Activated T-cell treated with anti-CD3 and anti-CD28 coated beads, Interleukin-2, amount 50 U/mL, for 48 hours (primary cell): ENCODE data around the gene PPM1G.
"Not testable (repeated sequence)": the region's sequence is repeated elsewhere in the genome, so short reads cannot be mapped to it uniquely, and the experiment has no call there.

ENCODE experiments used
- DNase-seq, 2 experiments: peaks; one replicate each; pipeline ENCODE4 v3.0.0-alpha.2; 2020

Gene PPM1G

DNA sequence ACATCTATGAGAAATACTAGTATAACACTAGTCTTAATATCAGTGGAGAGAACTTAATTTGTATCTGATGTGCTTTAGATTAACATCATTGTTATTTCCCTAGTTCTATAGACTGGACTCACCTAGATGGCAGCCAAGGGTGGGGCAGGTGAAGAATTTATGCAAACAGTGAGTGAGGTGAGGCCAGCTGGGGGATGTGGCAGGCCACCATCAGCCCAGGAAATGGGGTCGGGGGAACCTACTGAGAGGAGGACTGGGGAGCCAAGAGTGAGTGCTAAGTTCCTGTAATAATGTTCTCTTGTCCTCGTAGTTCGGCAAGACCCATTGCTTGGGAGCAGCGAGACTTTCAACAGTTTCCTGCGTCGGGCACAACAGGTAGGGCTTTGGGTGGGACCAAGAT is 36.5 kb downstream of the PPM1G start:
- DNase-seq, result no peak

DNA sequence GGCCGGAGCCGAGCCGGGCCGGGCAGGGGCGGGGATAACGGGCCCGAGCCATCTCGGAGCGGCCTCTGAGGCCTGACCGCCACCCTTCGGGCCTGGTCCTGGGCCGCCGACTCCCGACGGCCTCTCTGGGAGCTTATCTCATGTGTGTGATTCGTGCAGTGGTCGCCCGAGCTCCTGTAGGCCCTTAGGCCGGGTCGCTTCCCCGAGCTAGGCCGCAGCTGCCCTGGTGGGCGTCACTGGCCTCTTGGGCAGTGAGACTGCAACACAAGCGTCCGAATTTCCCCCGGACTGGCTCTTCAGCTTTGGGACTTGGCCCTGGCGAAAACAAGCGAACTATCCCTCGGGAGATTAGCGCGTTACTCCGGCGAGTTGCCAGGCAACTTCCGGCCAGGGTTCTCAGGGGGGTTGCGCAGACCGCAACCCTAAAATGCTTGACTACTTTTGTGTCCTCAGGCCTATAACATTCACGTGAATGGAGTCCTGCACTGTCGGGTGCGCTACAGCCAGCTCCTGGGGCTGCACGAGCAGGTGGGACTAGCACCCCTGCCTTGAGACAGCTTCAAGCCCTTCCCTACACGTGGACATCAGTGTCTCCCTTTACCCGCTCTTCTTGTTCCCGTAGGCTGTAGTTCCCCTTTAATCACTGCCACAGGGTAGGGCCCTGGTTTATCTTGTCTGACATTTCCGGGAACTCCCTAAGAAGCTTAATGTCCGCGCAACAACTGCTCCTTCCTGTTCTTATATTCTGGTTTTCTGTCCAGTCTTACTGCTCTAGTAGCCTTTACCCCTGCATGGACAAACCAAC is 38.4 kb downstream of the PPM1G start:
- peak; percentile 63 to 70 for DNase-seq

DNA sequence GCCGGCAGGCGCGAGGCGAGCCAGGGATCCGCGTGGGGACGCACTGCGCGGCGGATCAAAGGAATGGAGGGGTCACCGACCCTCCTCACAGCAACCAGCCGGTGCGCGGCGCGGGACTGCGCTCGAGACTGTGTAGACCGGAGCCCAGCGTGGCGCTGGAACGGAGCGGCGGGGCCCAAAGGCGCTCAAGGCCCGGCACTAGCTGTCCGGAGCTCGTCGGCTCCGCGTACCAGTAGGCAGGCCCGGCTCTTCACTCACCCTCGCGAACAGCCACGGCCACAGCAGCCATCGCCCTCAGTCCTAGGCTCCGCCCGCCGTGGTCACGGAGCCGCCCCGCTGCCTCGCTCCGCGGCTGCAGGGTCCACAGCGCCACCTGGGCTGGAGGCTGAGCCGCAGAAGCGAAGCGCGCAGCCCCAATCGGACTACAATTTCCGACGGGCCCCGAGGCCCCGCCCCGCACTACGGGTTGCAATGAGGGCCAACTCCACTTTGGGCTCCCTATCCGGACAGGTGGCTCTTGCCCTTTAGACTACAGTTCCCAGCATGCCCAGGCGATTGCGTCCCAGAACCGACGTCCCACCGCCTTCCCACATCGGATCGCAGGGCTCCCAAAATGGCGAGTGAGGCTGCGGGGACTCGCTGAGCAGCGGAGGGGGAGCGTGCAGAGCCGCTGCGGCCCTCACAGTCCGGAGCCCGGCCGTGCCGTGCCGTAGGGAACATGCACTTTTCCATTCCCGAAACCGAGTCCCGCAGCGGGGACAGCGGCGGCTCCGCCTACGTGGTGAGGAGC is 39.2 kb downstream of the PPM1G start, which contains the start of the genes EIF2B4 and SNX17:
TSS of gene EIF2B4 (minus strand) at position 313 of the 790 bp plus-strand sequence. CDS start at position 289, 24 bp downstream.
TSS of gene SNX17 (plus strand) at position 591 of the 790 bp plus-strand sequence. CDS start at position 719, 128 bp downstream.
- DNase-seq, result peak; percentile 99 to 100

DNA sequence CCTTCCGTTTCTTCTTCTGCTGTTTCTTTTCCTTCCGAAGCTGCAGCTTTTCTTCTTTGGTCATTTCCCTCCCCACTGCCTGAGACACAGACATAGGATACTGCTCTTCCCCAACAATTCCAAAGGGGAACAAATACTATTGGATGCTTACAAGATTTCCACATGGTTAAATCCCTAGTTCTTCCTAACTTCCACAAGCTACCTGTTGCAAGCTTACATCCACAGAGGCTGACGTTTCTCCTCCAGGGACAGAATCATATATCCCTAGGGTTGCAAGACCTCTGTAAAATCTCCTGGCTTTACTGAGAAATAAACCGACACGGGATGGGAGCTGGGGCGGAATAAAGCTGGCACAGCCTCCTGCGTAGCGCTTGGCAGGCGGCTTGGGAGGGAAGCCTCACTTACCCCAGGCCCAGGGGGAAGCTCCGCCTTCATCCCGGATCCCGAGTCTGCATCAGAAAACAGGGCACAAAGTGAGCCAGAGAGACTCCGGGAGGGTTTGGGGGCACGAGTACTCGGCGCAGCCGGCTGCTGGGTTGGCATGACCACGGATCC is 39.8 kb downstream of the PPM1G start:
- no peak for DNase-seq

DNA sequence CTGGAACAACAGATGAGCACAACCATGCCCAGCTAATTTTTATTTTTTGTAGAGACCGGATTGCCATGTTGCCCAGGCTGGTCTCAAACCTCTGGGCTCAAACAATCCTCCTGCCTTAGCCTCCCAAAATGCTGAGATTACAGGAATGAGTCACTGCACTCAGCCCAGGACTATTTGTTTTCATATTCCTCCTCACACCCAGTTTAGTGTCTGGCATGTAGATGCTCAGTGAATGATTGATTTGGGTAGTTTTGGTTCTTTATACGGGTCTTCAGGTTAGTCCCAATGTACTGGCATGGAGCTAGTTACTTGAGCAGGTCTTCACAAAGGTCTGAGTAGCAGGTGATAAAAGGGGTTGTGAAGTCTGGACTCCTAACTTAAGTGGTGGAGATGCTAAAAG is 45.5 kb downstream of the PPM1G start:
- no peak for DNase-seq

DNA sequence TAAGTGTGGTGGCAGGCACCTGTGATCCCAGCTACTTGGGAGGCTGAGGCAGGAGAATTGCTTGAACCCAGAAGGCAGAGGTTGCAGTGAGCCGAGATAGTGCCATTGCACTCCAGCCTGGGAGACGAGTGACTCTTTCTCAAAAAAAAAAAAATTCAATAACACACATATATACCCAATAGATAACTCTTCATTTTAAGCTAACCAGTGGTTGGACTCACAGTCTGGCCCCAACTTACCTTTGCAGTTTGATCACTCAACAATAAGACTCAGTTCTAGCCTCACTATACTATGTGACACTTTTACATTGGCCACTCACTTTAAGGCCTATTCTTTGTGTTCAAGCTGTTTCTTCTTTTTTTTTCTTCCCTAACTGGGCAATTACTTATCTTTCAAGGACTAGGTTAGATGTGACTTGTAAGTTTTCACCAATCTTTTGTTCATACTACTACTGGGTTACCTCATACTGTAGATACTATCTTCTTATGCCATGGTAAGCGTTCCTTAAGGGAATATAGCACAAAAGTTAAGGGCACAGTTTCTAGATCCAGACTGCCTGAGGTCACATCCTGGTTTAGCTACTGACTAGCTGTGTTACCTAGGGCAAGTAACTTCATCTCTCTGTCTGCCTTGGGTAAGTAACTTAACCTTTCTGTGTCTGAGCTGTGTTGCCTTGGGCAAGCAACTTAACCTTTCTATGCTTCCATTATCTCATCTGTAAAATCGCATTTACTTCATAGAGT is 46.5 kb downstream of the PPM1G start:
- no peak for DNase-seq

DNA sequence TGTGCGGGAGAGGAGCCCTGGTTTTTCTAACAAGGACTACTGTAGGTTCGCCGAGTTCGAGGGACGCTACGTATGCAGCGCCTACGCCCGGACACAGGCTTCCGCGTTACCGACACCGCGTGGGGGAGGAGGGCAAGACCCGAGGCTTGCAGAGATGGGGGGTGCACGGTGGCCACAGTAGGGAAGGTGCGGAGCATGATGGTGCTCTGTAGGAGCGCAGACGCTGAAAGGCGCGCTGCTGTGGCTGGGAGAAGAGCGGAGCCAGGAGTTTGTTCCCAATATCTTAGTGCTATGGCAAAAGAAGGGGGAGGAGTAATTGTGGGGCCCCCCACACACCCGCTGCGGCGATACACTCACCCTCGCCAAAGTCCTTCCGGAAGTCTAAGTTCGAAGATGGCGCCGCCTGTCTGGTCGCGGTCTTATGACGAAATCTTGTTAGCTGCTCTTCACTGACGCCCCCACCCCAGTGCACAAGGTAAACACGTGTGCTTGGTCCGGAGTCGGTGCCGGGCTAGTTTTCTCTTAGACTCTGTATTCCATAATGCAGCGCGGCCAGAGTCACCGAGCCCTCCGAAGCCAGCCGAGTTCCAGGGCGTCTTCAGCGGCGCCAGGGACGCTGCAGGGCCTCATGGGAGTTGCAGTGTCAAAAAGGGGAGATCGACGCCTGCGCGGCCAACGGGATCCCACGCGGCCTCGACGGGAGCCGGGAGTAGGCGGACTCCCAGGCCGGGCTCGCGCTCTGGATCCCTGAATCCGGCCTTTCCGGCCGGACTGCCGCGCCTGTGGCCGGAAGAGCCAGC is 52.8 kb downstream of the PPM1G start, which contains the start of gene GTF3C2:
TSS of gene GTF3C2 (minus strand) at position 383 of the 800 bp plus-strand sequence. CDS start 13,210 bp downstream, outside the sequence.
- peak; percentile 95 to 96 for DNase-seq

DNA sequence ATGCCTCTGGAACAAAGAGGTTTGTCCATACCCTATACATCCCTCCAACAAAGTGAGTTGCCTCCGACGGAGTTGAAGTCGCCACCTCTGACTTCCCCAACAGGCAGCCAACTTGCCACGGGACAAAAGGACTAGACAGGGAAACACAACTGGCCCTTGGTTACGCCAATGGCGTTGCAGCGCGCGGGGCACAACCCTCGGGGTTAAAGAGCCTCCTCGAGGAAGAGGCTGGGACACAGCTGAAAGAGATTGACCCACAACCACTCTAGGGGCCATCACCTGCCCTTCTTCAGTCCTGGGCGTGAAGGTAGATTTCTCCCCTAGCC is 53.4 kb downstream of the PPM1G start:
- DNase-seq, result no peak

DNA sequence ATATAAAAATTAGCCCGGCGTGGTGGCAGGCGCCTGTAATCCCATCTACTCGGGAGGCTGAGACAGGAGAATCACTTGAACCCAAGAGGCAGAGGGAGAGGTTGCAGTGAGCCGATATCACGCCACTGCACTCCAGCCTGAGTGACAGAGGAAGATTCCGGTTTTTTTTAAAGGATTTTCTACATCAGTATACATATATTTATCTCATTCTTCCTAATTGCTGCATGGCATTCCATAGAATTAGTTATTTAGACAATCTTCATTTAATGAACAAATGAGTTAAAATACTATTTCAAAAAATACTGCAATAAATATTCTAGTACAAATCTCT is 54.8 kb downstream of the PPM1G start:
- no peak for DNase-seq

DNA sequence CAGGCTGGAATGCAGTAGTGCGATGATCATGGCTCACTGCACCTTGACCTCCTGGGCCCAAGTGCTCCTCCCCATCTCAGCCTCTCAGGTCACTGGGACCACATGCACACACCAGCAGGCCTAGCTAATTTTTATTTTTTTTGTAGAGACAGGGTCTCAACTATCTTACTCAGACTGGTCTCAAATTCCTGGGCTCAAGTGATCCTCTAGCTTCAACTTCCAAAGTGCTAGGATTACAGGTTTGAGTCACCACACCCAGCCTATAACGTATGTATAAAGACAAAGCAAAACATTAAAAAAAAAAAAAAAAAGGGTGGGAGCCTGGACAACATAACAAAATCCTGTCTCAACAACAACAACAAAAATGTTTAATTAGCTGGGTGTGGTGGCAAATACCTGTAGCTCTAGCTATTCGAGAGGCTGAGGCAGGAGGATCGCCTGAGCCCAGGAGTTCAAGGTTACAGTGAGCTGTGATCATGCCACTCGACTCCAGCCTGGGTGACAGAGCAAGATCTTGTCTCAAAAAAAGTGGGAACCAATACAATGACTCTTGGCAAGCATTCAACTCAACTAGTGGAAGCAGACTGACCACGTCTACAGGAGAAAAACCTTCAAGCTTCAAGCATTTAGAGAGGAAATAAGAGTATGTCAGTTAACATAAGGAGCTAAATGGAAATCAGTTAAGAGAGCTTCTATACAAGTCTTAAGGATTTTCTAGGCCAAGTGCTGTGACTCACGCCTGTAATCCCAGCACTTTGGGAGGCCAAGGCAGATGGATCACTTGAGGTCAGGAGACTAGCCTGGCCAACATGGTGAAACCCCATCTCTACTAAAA is 55.4 kb downstream of the PPM1G start:
- DNase-seq, result no peak

DNA sequence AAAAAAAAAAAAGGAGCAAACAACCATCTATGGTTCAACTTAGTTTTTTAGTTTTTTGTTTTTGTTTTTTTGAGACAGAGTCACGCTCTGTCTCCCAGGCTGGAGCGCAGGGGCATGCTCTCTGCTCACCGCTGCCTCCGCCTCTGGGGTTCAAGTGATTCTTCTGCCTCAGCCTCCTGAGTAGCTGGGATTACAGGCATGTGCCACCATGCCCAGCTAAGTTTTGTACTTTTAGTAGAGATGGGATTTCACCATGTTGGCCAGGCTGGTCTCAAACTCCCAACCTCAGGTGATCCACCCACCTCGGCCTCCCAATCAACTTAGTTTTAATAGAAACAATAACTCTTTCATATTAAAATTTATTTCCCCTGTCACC is 56.0 kb downstream of the PPM1G start:
- not testable (repeated sequence) for DNase-seq

DNA sequence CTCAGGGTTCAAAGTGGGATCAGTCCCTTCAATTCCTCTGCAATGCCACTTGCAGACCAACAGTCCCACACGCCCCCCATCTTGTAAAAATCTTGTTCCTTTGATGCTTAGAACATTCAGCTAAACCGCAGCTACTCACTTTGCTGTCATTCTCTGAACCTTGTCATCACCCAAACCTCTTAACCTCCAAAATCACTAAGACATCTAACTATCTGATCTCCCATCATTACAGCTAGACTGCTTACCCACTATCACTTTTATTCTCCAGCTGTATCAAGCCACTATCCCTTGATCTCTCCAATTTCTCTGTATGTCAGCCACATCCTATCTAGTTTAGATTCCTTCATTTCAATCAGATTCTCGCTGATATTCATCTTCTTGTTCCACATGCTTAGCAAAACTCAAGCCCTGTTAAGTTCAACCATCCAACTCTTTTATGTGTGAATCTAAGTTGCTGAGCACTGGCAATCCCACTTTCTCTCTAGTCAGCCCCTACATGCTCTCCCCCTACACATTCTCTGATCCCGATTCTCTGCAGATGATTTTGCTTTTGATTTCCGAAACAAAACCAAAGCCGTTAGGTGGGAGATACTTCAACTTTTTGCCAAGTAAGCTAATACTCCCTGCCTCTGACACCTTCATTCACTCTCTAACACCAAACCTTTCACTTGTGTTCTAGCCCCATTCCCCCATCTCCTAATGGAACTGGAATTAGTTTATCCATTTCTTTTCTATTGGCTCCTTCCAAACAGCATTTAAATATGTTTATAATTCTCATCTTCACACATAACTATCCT is 57.4 kb downstream of the PPM1G start:
- no peak for DNase-seq

DNA sequence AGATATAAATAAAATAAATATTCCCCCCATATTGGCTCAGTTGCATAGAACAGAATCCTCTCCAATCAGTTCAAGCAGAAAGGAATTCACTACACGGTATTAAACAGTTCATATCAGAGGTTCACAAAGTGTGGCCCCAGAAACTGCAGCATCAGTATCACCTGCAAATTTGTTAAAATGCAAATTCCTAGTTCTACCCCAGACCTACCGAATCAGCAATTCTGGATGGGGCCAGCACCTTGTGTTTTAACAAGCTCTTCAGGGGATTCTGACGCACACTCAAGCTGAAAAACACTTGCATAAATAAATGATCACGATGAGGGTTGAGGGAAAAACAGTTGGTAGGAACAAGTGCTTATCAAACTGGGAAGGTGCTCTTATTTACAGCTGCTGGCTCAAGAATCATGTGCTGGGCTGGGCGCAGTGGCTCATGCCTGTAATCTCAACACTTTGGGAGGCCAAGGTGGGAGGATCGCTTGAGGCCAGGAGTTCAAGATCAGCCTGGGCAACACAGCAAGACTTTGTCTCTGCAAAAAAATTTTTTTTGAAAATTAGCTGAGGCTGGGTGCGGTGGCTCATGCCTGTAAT is 59.2 kb downstream of the PPM1G start:
- DNase-seq, result no peak

DNA sequence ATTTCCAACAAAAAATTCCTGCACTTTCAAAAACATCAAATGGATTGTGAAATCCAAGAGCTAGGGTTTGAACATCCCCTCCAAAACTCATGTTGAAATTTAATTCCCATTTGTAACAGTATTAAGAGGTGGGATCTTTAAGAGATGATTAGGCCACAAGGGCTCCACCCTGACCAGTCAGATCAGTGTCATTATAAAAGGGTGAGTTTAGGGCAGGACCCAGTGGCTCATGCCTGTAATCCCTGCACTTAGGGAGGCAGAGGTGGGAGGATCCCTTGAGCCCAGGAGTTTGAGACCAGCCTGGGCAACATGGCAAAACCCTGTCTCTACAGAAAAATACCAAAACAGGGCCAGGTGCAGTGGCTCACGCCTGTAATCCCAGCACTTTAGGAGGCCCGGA is 61.8 kb downstream of the PPM1G start:
- no peak for DNase-seq

DNA sequence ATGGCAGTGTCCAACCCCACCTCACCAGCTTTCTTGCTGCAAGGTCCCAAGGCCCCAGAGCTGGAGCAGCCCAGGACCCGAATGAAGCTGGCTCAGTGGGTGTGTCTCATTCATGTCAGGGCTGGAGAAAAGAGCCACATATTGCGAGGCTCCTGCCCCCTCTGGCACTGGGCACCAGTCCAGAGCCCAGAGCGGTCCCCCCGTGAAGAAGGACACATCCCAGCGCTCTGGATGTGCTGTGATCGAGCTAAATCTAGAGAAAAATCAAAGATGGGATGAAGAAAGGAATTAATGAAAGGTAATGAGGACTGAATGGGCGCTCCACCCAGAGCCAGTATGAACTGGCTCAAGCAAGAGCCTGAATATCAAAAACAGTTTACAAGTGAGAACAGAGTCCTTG is 73.2 kb downstream of the PPM1G start:
- DNase-seq, result no peak

DNA sequence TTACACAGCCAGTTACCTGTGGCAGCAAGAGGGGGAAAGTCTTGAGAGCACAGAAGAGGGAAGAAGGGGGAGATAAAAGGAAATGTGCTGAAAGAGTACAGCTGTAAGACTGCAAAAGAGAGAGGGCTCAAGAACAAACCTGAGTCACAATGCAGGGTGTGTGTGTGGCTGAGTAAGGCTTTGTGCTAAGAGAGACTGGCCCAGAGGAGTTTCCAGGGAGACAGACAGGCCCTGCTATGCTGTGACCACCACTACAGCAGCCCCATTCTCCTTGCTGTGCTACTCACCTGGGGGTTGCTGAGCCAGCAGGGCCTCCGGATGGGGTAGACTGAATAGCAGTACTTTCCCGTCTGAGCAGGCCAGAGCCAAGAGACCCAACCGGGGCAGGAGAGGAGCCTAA is 74.1 kb downstream of the PPM1G start:
- DNase-seq, result no peak
